Small intestine (tissue), 7 donors: ENCODE results near the gene PREX1. TPM values are rescaled to one million over a fixed set of nuclear protein-coding genes. Genes with fewer than 3 reads are reported as not detected.

Experiments
- DNase-seq, 2 donors: peaks; one replicate each; pipeline versions ENCODE4 v3.0.0 to v3.0.0-alpha.2; 2013
- FAIRE-seq: peaks from 2 replicates; lab custom pipeline; 2012; peaks lifted over from hg19 to GRCh38; lab: Jason Lieb, UNC
- H3K27ac ChIP-seq, 3 donors: one replicate each; pipeline ENCODE4 v1.5.1; 2013; ENCODE audit warnings: low read length in 2 of 3, mild to moderate bottlenecking in 2 of 3, control low read depth in 1 of 3, inconsistent platforms in 1 of 3, low read depth in 1 of 3, moderate library complexity in 1 of 3
- H3K27me3 ChIP-seq, 3 donors: one replicate each; pipeline ENCODE4 v1.6.1; 2013; ENCODE audit warnings: low read length in 3 of 3, inconsistent platforms in 1 of 3; ENCODE audit not compliant: control insufficient read depth in 3 of 3, insufficient read depth in 3 of 3
- H3K36me3 ChIP-seq, 3 donors: one replicate each; pipeline ENCODE4 v1.6.1; 2013; ENCODE audit warnings: low read length in 3 of 3, inconsistent platforms in 1 of 3, low read depth in 1 of 3, mild to moderate bottlenecking in 1 of 3, moderate library complexity in 1 of 3; ENCODE audit not compliant: control insufficient read depth in 3 of 3, insufficient read depth in 2 of 3
- H3K4me1 ChIP-seq, 3 donors: one replicate each; pipeline ENCODE4 v1.6.1; 2013; ENCODE audit warnings: low read length in 2 of 3, inconsistent platforms in 1 of 3, low read depth in 1 of 3, mild to moderate bottlenecking in 1 of 3, moderate library complexity in 1 of 3; ENCODE audit not compliant: control insufficient read depth in 3 of 3, insufficient read depth in 2 of 3
- H3K4me3 ChIP-seq, 3 donors: one replicate each; pipeline ENCODE4 v1.5.1; 2013; ENCODE audit warnings: low read length in 3 of 3, control low read depth in 1 of 3, inconsistent platforms in 1 of 3, low read depth in 1 of 3, mild to moderate bottlenecking in 1 of 3, moderate library complexity in 1 of 3
- H3K9me3 ChIP-seq, 2 donors: one replicate each; pipeline ENCODE4 v1.6.1; 2013; ENCODE audit warnings: low read depth in 1 of 2, low read length in 1 of 2; ENCODE audit not compliant: control insufficient read depth in 2 of 2, insufficient read depth in 1 of 2
- WGBS, 3 donors: extraction: QIAGEN DNeasy Blood & Tissue Kit; methylation state at CpG; one replicate each; pipeline ENCODE4 v1.1.7; 2013; 5-methylcytosine and 5-hydroxymethylcytosine counted together
- polyA plus RNA-seq, 4 donors: library from polyadenylated mRNA; stranded (reverse) in 3 of 4; unstranded in 1 of 4; fragments of 200-250 nt in 3 of 4; fragments of 120-200 nt in 1 of 4; gene quantifications; one replicate each; pipeline versions ENCODE4 v1.2.1 to v1.2.3, GENCODE V29; 2013
- donor health status: healthy with polysubstance abuse.
- donor health status: control.
- donor health status: control.
- donor health status: Bipolar disorder and iron deficiency.
- donor health status: healthy.

PREX1 gene
- polyA plus RNA-seq, 4 donors = 1.8 to 9.9 (median 8.0) TPM

GRCh38 chr20:48785801-48786200 is 42.0 kb downstream of the PREX1 start:
- H3K27ac ChIP-seq = no peak overlapping the region
- H3K4me3 ChIP-seq = no peak overlapping the region
- no peaks in the 10 kb centered on the region for H3K4me1 ChIP-seq
- no peaks in the 10 kb centered on the region for H3K36me3 ChIP-seq
- no peak for DNase-seq
- no peaks in the 10 kb centered on the region for H3K9me3 ChIP-seq
- no peak for FAIRE-seq
- no peaks in the 10 kb centered on the region for H3K27me3 ChIP-seq
- WGBS, 3 donors = 85 to 94% (median 89%) methylated on average over 8 of the region's 8 CpGs

GRCh38 chr20:48785256-48785655 is 42.5 kb downstream of the PREX1 start:
- WGBS, 3 donors = 88 to 99% (median 97%) methylated on average over 6 of the region's 6 CpGs
- Histone ChIP-seq H3K27me3 (no peaks in the 10 kb centered on the region), H3K4me3 (no peak overlapping the region), H3K4me1 (no peaks in the 10 kb centered on the region), H3K9me3 (no peaks in the 10 kb centered on the region), H3K27ac (no peak overlapping the region), H3K36me3 (no peaks in the 10 kb centered on the region)
- FAIRE-seq = no peak
- DNase-seq = no peak

- FAIRE-seq (no peak), DNase-seq (no peak)
- H3K27ac ChIP-seq = no peak overlapping the region
- no peaks in the 10 kb centered on the region for H3K27me3 ChIP-seq
- H3K9me3 ChIP-seq = no peaks in the 10 kb centered on the region
- H3K4me3 ChIP-seq = no peak overlapping the region
- no peaks in the 10 kb centered on the region for H3K4me1 ChIP-seq
- 75 to 77% (median 75%) methylated on average over 5 of the region's 5 CpGs for WGBS, 3 donors
- no peaks in the 10 kb centered on the region for H3K36me3 ChIP-seq
These were observed 43.5 kb downstream of the PREX1 start for GRCh38 chr20:48784273-48784641.

- whole genome bisulfite sequencing, 3 donors = 52 to 62% (median 59%) methylated on average over 9 of the region's 9 CpGs
- no peaks in the 10 kb centered on the region for H3K9me3 ChIP-seq
- DNase-seq (no peak), FAIRE-seq (no peak)
- no peaks in the 10 kb centered on the region for H3K36me3 ChIP-seq
- H3K4me3 ChIP-seq = no peak overlapping the region
- no peak overlapping the region for H3K27ac ChIP-seq
- H3K27me3 ChIP-seq = no peaks in the 10 kb centered on the region
- no peaks in the 10 kb centered on the region for H3K4me1 ChIP-seq
These were observed 44.1 kb downstream of the PREX1 start for GRCh38 chr20:48783533-48784272.

- Histone ChIP-seq H3K27ac (no peak overlapping the region), H3K27me3 (no peaks in the 10 kb centered on the region), H3K4me3 (no peak overlapping the region), H3K4me1 (no peaks in the 10 kb centered on the region), H3K36me3 (no peaks in the 10 kb centered on the region), H3K9me3 (no peaks in the 10 kb centered on the region)
- WGBS, 3 donors = 79 to 88% (median 84%) methylated on average over 6 of the region's 6 CpGs
- DNase-seq (no peak), FAIRE-seq (no peak)
These were observed 44.9 kb downstream of the PREX1 start for GRCh38 chr20:48782901-48783308.

GRCh38 chr20:48782053-48782452 is 45.7 kb downstream of the PREX1 start:
- no peak for DNase-seq
- H3K4me3 ChIP-seq = no peak overlapping the region
- H3K27me3 ChIP-seq = no peaks in the 10 kb centered on the region
- FAIRE-seq = no peak
- no peak overlapping the region for H3K27ac ChIP-seq
- WGBS, 3 donors = 59 to 76% (median 74%) methylated on average over 4 of the region's 4 CpGs
- no peaks in the 10 kb centered on the region for H3K9me3 ChIP-seq
- H3K36me3 ChIP-seq = no peaks in the 10 kb centered on the region
- no peaks in the 10 kb centered on the region for H3K4me1 ChIP-seq

GRCh38 chr20:48781634-48782033 is 46.2 kb downstream of the PREX1 start:
- DNase-seq = no peak
- Histone ChIP-seq H3K4me3 (no peak overlapping the region), H3K27ac (no peak overlapping the region), H3K27me3 (no peaks in the 10 kb centered on the region), H3K9me3 (no peaks in the 10 kb centered on the region), H3K4me1 (no peaks in the 10 kb centered on the region), H3K36me3 (no peaks in the 10 kb centered on the region)
- 30 to 57% (median 36%) methylated on average over 1 of the region's 1 CpG for WGBS, 3 donors
- no peak for FAIRE-seq

- no peak overlapping the region for H3K27ac ChIP-seq
- no peaks in the 10 kb centered on the region for H3K4me1 ChIP-seq
- DNase-seq (no peak), FAIRE-seq (no peak)
- H3K27me3 ChIP-seq = no peaks in the 10 kb centered on the region
- H3K4me3 ChIP-seq = no peak overlapping the region
- no peaks in the 10 kb centered on the region for H3K36me3 ChIP-seq
- 93 to 96% (median 93%) methylated on average over 2 of the region's 2 CpGs for WGBS, 3 donors
- peaks cover 0 to 11% of the 10 kb centered on the region in 2 donors for H3K9me3 ChIP-seq
These were observed 48.4 kb downstream of the PREX1 start for GRCh38 chr20:48779435-48779834.

- no peak overlapping the region for H3K4me3 ChIP-seq
- no peaks in the 10 kb centered on the region for H3K36me3 ChIP-seq
- H3K27me3 ChIP-seq = no peaks in the 10 kb centered on the region
- 72 to 88% (median 85%) methylated on average over 4 of the region's 4 CpGs for WGBS, 3 donors
- H3K4me1 ChIP-seq = no peaks in the 10 kb centered on the region
- no peak for FAIRE-seq
- no peak for DNase-seq
- peaks cover 0 to 11% of the 10 kb centered on the region in 2 donors for H3K9me3 ChIP-seq
- H3K27ac ChIP-seq = no peak overlapping the region
These were observed 50.0 kb downstream of the PREX1 start for GRCh38 chr20:48777821-48778220.
